Measurements from ENCODE around the gene KSR2.

The KSR2 gene

DNA sequence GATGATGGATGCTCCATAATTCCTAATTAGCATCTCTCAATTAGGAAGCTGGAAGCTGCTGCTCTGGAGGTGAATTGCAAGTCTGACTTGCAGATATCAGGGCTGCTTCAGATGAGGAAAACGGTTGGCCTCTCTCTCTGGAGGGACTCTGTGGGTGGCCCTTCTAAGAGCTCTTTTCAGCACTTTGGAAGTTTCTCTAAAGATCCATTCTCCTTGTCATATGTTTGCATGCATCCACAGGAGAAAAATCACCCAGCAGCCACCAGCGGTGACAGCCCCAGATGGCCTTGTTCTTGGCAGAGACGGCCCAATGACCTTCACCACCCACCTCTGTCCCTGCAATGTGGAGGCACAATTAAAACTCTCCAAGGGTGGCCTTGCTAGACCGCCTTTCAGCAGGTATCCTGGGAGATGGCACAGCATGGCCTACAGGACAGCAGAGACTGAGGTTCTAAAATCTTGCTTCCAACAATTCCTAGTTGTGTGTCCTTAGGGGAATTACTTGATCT, 42.3 kb downstream of the KSR2 start:
- H4K20me1 ChIP-seq (ENCODE audit: control insufficient read depth, insufficient read depth, low read depth, low read length): no peaks in the 10 kb centered on the region
- H3K79me2 ChIP-seq (ENCODE audit: control insufficient read depth, low read length): no peaks in the 10 kb centered on the region
- H3K9me2 ChIP-seq (replicated peaks; ENCODE audit: control insufficient read depth, low read length): no peaks in the 10 kb centered on the region
- H3K27me3 ChIP-seq (ENCODE audit: control insufficient read depth, low read length): 0 out of 2 replicates have a peak, but pooled peaks cover 3% of the 10 kb centered on the region
- no peak overlapping the region for H3K4me2 ChIP-seq (ENCODE audit: low read length)
- H3F3A ChIP-seq (ENCODE audit: control insufficient read depth, insufficient read depth): no peaks in the 10 kb centered on the region
- TF ChIP-seq EZH2phosphoT487 (IDR thresholded peaks at IDR 0.05; ENCODE audit: borderline replicate concordance, low read length): no peak
- TF ChIP-seq, protein P1, sequence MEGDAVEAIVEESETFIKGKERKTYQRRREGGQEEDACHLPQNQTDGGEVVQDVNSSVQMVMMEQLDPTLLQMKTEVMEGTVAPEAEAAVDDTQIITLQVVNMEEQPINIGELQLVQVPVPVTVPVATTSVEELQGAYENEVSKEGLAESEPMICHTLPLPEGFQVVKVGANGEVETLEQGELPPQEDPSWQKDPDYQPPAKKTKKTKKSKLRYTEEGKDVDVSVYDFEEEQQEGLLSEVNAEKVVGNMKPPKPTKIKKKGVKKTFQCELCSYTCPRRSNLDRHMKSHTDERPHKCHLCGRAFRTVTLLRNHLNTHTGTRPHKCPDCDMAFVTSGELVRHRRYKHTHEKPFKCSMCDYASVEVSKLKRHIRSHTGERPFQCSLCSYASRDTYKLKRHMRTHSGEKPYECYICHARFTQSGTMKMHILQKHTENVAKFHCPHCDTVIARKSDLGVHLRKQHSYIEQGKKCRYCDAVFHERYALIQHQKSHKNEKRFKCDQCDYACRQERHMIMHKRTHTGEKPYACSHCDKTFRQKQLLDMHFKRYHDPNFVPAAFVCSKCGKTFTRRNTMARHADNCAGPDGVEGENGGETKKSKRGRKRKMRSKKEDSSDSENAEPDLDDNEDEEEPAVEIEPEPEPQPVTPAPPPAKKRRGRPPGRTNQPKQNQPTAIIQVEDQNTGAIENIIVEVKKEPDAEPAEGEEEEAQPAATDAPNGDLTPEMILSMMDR (IDR thresholded peaks at IDR 0.05; ENCODE audit: low read depth, low read length, poor library complexity, severe bottlenecking): no peak
- H3K4me3 ChIP-seq (ENCODE audit: low read length): no peak overlapping the region
- H3K9me3 ChIP-seq (ENCODE audit: control insufficient read depth, insufficient read depth, low read length): no peaks in the 10 kb centered on the region
- no peak overlapping the region for H3K27ac ChIP-seq (ENCODE audit: low read depth, low read length)
- H3K4me1 ChIP-seq (ENCODE audit: control insufficient read depth, low read length): no peaks in the 10 kb centered on the region
- H3K36me3 ChIP-seq (ENCODE audit: control insufficient read depth, low read length): no peaks in the 10 kb centered on the region

DNA sequence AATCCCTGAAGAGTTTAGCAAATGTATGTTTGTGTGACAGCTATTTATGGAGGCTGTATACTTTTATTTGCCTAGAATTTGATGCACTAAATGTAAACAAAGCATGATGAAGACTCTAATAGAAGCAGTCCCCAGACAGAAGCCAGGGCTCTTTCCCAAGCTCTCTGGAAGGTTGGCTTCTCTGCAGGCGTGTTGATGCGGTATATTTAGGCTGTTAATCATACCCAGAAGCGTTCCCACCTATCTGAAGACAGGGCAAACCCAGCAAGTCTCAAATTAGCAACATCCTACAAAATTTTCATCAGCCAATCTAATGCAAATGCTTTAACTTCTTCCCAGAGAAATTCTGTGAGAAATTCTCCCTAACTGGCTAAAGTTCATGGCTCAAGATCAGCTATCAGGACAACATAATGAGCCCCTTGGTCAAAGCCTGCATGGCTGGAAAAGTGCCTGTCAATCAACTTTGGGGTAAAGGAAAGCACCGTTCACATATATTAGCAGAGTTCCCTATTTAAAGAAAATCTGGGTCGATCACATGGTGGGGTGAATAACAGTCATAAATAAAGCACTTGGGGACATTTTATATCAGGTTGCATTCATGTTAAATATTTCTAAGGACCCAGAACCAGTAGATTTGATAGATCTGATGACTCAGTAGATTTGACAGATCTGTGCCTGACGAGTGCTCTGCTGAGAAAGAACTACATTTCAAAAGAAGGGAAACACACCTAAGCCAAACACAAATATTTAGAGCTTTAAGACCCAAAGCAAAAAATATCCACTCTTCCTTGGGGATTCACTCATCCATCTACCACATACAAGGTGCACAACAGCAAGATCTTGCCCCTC, 46.6 kb downstream of the KSR2 start:
- H3K9me3 ChIP-seq (ENCODE audit: control insufficient read depth, insufficient read depth, low read length): no peaks in the 10 kb centered on the region
- 0 out of 2 replicates have a peak, but pooled peaks cover 3% of the 10 kb centered on the region for H3K27me3 ChIP-seq (ENCODE audit: control insufficient read depth, low read length)
- no peak overlapping the region for H3K4me2 ChIP-seq (ENCODE audit: low read length)
- H3K4me3 ChIP-seq (ENCODE audit: low read length): no peak overlapping the region
- no peaks in the 10 kb centered on the region for H3K79me2 ChIP-seq (ENCODE audit: control insufficient read depth, low read length)
- no peaks in the 10 kb centered on the region for H3F3A ChIP-seq (ENCODE audit: control insufficient read depth, insufficient read depth)
- no peak overlapping the region for H3K27ac ChIP-seq (ENCODE audit: low read depth, low read length)
- no peaks in the 10 kb centered on the region for H3K4me1 ChIP-seq (ENCODE audit: control insufficient read depth, low read length)
- no peaks in the 10 kb centered on the region for H3K36me3 ChIP-seq (ENCODE audit: control insufficient read depth, low read length)
- no peaks in the 10 kb centered on the region for H4K20me1 ChIP-seq (ENCODE audit: control insufficient read depth, insufficient read depth, low read depth, low read length)
- no peaks in the 10 kb centered on the region for H3K9me2 ChIP-seq (replicated peaks; ENCODE audit: control insufficient read depth, low read length)
- TF ChIP-seq, protein P1 (IDR thresholded peaks at IDR 0.05; ENCODE audit: low read depth, low read length, poor library complexity, severe bottlenecking): no peak
- no peak for TF ChIP-seq EZH2phosphoT487 (IDR thresholded peaks at IDR 0.05; ENCODE audit: borderline replicate concordance, low read length)

DNA sequence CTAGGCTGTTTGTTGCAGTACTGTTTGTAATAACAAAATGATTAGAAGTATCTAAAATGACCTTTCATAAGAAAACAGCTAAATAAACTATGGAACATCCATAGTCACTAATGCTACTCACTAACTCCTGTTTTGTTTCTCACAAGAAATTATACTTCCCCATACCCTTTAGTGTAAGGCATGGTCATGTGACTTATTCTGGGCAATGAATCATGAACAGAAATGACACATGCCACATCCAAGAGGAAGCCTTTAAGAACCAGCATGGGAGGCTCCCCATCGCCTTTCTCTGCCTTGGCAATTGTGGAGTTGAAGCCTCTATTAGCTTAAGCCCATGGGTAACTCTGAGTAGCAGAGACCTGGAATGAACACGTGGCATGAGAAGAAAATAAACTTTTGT, 49.3 kb downstream of the KSR2 start:
- Histone ChIP-seq H3K4me3 (ENCODE audit: low read length) (no peak overlapping the region), H3K4me2 (ENCODE audit: low read length) (no peak overlapping the region), H3F3A (ENCODE audit: control insufficient read depth, insufficient read depth) (no peaks in the 10 kb centered on the region), H3K27me3 (ENCODE audit: control insufficient read depth, low read length) (0 out of 2 replicates have a peak, but pooled peaks cover 3% of the 10 kb centered on the region), H3K27ac (ENCODE audit: low read depth, low read length) (no peak overlapping the region), H3K79me2 (ENCODE audit: control insufficient read depth, low read length) (no peaks in the 10 kb centered on the region), H3K9me3 (ENCODE audit: control insufficient read depth, insufficient read depth, low read length) (no peaks in the 10 kb centered on the region), H3K4me1 (ENCODE audit: control insufficient read depth, low read length) (no peaks in the 10 kb centered on the region), H4K20me1 (ENCODE audit: control insufficient read depth, insufficient read depth, low read depth, low read length) (no peaks in the 10 kb centered on the region), H3K36me3 (ENCODE audit: control insufficient read depth, low read length) (no peaks in the 10 kb centered on the region), H3K9me2 (replicated peaks; ENCODE audit: control insufficient read depth, low read length) (no peaks in the 10 kb centered on the region)
- TF ChIP-seq EZH2phosphoT487 (IDR thresholded peaks at IDR 0.05; ENCODE audit: borderline replicate concordance, low read length): no peak
- TF ChIP-seq, protein P1 (IDR thresholded peaks at IDR 0.05; ENCODE audit: low read depth, low read length, poor library complexity, severe bottlenecking): no peak
